Cortex of kidney (tissue), 1 donor: ENCODE measurements around the gene MAOB.
"Not testable (repeated sequence)": the region's sequence is repeated elsewhere in the genome, so short reads cannot be mapped to it uniquely, and the experiment has no call there.

Experiments used
- DNase-seq: peaks from one replicate; lab custom pipeline; 2025; lab: John Stamatoyannopoulos, UW

MAOB gene

DNA sequence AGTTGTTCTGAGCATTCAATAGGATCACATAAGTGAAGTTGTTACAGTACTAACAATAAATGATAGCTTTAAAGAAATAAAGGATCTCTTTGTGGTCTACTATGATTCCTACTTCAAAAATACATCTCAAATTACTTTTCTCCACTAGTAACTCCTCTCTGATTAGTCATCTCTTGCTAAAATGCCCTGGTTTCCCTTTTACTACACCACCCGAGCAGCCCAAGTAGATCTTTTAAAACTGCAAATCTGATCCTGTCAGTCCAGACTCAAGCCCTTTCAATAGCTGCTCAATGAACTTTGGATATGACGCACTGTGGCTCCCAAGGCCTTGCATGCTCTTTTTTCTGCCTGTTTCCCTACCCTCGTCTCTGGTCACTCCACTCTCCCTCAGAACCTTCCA, 128.6 kb downstream of the MAOB start:
- no peak for DNase-seq

DNA sequence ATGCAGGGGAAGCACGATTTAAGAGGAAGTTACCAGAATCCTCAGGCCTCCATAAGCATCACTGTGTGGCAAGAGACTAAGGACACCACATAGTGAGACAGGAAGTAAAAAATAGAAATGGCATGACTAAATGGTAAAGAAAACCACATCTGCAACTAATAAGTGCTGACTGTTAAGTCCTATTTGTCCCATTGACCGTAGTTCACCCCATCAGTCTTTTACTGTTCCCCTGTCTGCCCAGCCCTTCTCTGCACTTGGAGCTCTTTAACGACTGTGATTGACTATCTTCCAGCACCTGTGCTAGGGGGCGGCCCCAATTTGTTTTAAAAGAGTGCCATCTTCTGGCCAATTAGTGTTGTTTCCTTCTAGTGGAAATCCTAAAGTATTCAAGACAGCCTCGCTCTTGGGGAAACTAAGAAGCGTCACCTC, 132.0 kb downstream of the MAOB start:
- no peak for DNase-seq

DNA sequence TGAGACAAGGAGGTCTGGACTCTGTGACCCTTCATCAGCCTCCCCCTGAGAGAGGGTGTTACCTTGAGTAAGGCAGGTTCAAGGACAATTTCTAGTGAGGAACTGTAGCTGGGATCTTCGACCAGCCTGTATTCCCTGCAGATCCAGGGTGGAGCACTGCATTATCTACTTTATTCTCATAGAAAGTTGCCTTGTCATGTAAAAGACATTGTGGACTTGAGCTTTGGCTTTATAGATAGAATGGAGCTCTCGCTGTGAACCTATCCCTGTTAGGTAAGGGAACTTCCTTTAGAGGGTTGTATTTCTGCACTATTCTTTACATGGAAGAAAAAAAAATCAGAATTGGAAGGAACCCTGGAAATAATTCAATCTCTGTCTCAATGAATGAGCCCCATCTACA, 134.8 kb downstream of the MAOB start:
- no peak for DNase-seq

DNA sequence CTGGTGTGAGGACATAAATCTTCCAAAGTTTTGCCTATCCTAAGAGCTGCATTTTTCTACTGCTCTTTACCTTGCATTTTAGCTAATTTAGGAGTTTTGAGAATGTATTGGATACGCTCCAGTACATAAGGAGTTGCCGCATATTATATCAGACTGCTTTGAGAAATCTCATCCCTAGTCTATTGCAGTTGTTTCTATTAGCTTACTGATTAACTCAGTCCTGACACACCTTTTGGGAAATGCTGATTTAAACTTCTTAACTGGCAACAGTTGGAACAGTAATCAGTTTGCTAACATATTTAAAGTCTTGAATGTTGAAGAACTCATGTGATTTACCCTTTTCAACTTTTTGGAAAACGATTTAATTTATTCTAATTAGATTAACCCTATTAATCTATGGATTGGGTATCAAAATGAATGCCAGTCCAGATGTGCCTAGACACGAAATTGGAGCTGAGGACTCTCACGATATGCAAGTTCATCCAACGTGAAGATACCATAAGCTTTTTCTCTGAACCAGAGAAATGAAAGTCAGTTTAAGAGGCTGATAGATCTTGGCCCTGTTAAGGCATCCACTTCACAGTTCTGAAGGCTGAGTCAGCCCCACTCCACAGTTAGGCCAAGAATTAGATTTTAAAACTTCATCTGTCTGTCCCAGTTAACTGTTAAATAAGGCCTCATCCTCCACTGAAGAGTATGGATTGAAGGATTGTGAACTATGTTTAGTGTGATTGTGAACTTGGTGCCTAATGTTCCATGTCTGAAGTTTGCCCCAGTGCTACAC, 136.1 kb downstream of the MAOB start:
- no peak for DNase-seq

- no peak for DNase-seq
These were observed 138.0 kb downstream of the MAOB start for GRCh38 chrX:43744284-43744683.

DNA sequence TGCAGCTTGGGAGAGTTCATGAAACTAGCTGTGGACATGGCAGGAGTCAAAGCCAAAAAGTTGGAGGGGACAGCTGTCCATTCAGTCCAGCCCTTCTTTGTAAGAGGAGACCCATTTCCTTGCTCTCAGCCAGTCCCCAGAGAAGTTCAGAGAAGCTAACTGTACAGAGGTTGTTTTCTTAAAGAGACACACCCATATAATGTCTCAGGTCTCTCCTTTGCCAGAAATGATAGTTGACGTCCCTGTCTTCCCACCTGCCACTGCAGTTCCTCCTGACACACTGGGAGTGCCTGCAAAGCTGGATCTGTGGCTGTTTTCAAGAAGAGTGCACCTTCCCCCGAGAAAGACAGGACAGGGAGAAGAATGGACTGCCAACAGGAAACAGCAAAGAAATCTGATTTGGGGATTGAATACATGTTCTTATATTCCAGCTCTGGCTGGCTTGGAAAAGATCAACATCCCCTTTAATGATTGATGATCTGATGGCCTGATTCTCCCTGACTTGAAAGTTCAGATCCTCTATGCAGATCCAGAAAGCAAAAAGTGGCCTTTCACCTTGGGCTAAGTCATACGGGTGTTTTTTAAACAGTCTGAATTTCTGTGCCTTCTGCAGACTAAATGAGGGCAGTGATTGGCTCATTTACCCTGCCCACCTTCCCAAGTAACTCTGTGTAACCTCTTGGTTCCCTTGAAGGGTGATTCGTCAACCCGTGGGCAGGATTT, 139.0 kb downstream of the MAOB start:
- no peak for DNase-seq

DNA sequence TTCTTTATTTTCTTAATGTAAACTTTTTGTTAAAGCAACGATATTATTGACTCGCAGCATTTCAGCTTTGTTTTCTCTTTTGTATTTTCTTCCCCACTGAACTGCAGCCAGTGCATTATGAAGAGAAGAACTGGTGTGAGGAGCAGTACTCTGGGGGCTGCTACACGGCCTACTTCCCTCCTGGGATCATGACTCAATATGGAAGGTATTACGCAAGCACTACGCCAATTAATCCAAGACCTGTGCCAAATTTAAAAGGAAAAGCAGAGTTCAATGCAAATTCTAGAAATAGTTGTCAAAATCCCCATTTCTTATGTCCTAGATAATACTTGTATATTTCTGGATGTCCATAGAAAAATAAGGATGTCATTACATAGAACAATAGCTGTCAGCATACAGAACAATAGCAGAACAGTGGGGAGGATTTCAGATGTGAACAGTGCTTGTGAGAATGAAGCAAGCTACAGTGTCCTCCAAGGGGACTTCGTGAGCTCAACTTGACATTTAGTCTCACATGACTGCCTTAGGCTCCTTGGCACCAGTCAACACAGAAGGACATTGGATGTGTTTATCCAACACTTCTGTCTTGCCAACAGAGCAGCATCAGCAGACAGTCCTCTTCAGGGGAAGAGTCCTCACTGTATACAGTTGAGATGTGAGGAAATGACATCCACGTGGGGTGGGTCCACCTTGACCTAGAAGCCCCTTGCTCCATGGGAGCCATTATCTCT, 140.2 kb downstream of the MAOB start:
- no peak for DNase-seq

- no peak for DNase-seq
These were observed 146.3 kb downstream of the MAOB start for GRCh38 chrX:43735957-43736356.

DNA sequence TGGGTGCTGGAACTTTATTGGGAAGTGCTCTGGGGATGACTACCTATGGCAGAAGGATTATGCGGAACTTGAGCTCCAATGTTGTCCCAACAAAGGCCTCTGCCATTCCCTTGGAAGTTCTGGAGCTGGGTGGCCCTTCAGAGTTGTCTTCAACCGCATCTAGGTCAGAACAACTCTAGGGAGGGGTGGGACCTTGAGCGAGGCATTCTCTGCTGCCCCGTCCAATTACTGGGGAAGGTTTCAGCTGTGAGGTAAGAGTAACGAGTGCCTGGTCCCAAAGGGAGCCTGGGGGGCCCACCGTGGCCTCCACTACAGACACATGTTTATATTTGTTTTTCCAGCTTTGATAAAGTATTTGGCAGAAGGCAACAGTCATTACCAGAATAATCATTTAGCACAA, 146.7 kb downstream of the MAOB start:
- no peak for DNase-seq

- DNase-seq = no peak
These were observed 147.8 kb downstream of the MAOB start for GRCh38 chrX:43734444-43734843.

DNA sequence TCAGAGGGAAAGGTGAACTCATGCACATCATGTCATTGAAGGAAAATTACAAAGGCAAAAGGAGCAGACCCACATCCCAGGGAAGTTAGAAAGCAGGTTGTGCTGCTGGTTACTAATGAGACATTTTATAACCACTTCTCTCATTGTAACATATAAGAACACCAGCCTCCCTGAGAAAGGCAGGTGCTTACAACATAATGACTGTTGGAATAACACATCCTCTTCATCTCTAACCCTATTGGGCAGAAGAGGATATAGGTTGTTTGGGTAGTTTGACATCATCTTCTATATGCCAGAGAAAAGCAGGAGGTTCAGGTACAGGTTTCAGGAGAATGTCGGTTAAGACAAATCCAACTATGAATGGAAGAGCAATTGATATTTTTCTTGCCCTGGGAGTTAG, 148.6 kb downstream of the MAOB start:
- DNase-seq = no peak

DNA sequence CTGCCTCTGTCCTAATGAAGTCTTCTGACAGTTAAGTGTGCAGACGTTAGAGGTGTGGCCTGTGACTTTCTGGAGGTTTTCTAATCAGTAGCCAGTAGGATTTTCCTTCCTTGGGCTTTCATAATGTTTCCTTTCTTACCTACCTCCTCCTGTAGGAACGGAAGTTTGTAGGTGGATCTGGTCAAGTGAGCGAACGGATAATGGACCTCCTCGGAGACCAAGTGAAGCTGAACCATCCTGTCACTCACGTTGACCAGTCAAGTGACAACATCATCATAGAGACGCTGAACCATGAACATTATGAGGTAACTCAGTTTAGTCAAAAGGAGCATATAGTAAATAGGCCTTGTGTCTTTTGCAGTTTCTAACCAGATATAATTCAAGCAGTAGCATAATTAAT, 151.2 kb downstream of the MAOB start:
- no peak for DNase-seq

GRCh38 chrX:43728966-43729365, 153.3 kb downstream of the MAOB start:
- DNase-seq = no peak

DNA sequence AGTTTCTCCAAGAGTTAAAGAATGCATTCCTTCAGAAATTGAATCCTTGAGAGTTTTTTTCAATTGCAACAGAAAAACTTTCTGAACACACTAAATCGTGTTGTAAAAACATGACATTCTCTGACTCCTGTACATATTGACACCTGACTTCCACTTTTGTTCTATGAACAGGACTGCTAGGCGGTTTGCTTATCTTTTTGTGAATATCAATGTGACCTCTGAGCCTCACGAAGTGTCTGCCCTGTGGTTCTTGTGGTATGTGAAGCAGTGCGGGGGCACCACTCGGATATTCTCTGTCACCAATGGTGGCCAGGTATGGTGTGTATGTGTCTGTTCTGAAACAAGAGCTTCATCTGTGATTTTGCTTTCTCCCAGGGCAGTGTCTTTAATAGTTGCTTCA, 154.2 kb downstream of the MAOB start:
- DNase-seq = no peak

DNA sequence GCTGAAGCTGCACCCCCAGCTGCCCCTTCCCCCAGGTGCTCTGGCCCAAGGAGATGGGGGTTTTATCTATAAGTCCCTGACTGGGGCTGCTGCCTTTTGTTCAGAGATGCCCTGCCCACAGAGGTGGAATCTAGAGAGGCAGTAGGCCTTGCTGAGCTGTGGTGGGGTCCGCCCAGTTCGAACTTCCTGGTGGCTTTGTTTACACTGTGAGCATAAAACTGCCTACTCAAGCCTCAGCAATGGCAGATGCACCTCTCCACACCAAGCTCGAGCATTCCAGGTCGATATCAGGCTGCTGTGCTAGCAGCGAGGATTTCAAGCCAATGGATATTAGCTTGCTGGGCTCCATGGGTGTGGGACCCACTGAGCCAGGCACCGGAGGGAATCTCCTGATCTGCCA, 155.0 kb downstream of the MAOB start:
- DNase-seq = not testable (repeated sequence)

- DNase-seq = not testable (repeated sequence)
These were observed 157.0 kb downstream of the MAOB start for GRCh38 chrX:43725227-43725626.

DNA sequence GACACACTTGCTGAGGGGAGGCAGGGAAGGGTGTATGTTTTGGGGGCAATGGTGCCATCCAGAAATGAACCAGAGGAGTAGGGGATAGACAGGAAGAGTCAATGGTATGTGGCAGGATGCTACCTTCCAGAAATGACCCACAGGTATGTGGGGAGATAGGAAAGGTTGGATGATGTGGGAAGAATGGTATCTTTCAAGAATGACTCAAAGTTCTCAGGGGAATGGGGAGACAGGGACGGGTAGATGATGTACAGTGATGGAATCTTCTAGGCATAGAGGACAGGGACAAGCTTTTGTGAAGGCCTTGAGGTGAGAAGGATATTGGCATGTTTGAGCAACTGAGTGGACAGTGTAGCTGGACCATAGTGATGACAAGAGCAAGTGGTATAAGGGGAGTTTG, 161.3 kb downstream of the MAOB start:
- no peak for DNase-seq

DNA sequence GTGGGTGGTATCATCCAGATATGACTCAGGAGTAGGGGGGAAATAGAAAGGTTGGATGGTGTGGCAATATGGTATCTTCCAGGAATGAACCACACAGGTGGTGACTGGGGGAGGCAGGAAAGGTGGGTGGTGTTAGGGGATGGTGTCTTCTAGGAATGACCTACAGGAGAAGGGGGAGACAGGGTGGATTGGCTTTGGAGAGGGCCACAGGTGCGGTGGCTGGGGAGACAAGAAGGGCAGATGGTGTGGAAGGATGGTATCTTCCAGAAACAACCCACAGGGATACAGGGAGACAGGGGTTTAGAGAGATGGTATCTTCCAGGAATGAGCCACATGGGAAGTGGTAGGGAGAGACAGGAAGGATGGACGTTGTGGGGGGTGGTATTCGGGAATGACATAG, 162.2 kb downstream of the MAOB start:
- no peak for DNase-seq

- DNase-seq = no peak
These were observed 163.3 kb downstream of the MAOB start for GRCh38 chrX:43718956-43719355.

GRCh38 chrX:43718546-43718945, 163.7 kb downstream of the MAOB start:
- no peak for DNase-seq

DNA sequence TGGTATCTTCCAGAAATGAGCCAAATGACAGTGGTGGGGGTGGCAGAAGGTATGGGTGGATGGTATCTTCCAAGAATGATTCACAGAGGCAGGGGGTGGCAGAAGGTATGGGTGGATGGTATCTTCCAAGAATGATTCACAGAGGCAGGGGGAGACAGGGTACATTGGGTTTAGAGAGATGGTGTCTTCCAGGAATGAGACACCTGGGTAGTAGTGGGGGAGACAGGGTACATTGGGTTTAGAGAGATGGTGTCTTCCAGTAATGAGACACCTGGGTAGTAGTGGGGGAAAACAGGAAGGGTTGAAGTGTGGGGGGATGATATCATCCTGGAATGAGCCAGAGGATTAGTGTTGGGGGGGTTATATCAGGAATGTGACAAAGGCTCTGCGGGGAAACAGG, 164.2 kb downstream of the MAOB start:
- DNase-seq = no peak

- no peak for DNase-seq
These were observed 165.1 kb downstream of the MAOB start for GRCh38 chrX:43717161-43717560.

GRCh38 chrX:43716696-43717095, 165.6 kb downstream of the MAOB start:
- DNase-seq = no peak
